B cell (primary cell): ENCODE results near the gene KSR1. TPM values are rescaled to one million over a fixed set of nuclear protein-coding genes. Genes with fewer than 3 reads are reported as not detected.

ENCODE experiments used
- ATAC-seq: fragments of 200-7000 bp; cut with Tn5 transposase; one replicate; pipeline ENCODE4 v1.10.0; 2021; ENCODE audit warnings: low read depth, mild to moderate bottlenecking, moderate number of reproducible peaks, moderate library complexity
- CTCF ChIA-PET: fragments of 350-600 bp; sonication (Branson Sonifier 250); formaldehyde crosslinking; loops from one replicate; lab custom pipeline; 2021; ENCODE audit warnings: antibody characterized with exemption, inconsistent platforms; lab: Charles Lee
- POLR2A ChIA-PET: fragments of 350-600 bp; sonication (Branson Sonifier 250); formaldehyde crosslinking; loops from one replicate; lab custom pipeline; 2021; ENCODE audit warnings: antibody characterized with exemption; lab: Charles Lee
- DNase-seq: peaks from one replicate; pipeline ENCODE4 v3.0.0; 2013
- H2AFZ ChIP-seq: 2 replicates; pipeline ENCODE4 v1.6.1; 2012; ENCODE audit warnings: mild to moderate bottlenecking, low read depth, low read length; ENCODE audit not compliant: insufficient read depth, poor library complexity, severe bottlenecking
- H3K27ac ChIP-seq, 2 donors: 1 replicate in 1 of 2; 2 replicates in 1 of 2; pipeline ENCODE4 v1.5.1; 2012 to 2013; ENCODE audit warnings: low read length in 2 of 2, mild to moderate bottlenecking in 2 of 2, moderate library complexity in 1 of 2
- H3K27me3 ChIP-seq, 4 experiments: fragments of 200-600 bp in 1 of 4; sonication (generic) in 1 of 4; replicated peaks in 1 of 4; 1 replicate in 2 of 4; 2 replicates in 2 of 4; pipeline versions ENCODE4 v1.6.1 to v1.7.0; 2013 to 2016; ENCODE audit warnings: low read length in 3 of 4, mild to moderate bottlenecking in 2 of 4, mixed read lengths in 1 of 4, moderate library complexity in 1 of 4; ENCODE audit not compliant: insufficient read depth in 4 of 4, control insufficient read depth in 3 of 4; ENCODE audit errors: control extremely low read depth in 1 of 4
- H3K36me3 ChIP-seq, 2 experiments: replicated peaks in 1 of 2; 1 replicate in 1 of 2; 2 replicates in 1 of 2; pipeline versions ENCODE4 v1.6.1 to v1.7.1; 2013; ENCODE audit warnings: low read length in 1 of 2; ENCODE audit not compliant: insufficient read depth in 2 of 2, control insufficient read depth in 1 of 2; ENCODE audit errors: control extremely low read depth in 1 of 2, extremely low read depth in 1 of 2
- H3K4me1 ChIP-seq, 2 donors: fragments of 200-600 bp in 1 of 2; sonication (generic) in 1 of 2; 1 replicate in 1 of 2; 2 replicates in 1 of 2; pipeline versions ENCODE4 v1.5.1 to v1.6.1; 2013 to 2017; ENCODE audit warnings: low read length in 2 of 2; ENCODE audit not compliant: control insufficient read depth in 2 of 2, insufficient read depth in 2 of 2
- H3K4me2 ChIP-seq: replicated peaks from 2 replicates; pipeline ENCODE3; 2012; ENCODE audit warnings: mild to moderate bottlenecking, low read depth, low read length; ENCODE audit not compliant: poor library complexity, severe bottlenecking
- H3K4me3 ChIP-seq, 5 experiments: fragments of 200-600 bp in 1 of 5; sonication (generic) in 1 of 5; 1 replicate in 3 of 5; 2 replicates in 2 of 5; pipeline versions ENCODE4 v1.5.1 to v1.7.0; 2011 to 2016; ENCODE audit warnings: low read length in 4 of 5, mild to moderate bottlenecking in 4 of 5, low read depth in 2 of 5, control low read depth in 1 of 5, moderate library complexity in 1 of 5; ENCODE audit not compliant: insufficient read depth in 1 of 5; ENCODE audit errors: control extremely low read depth in 1 of 5, extremely low read depth in 1 of 5
- H3K79me2 ChIP-seq: fragments of 200-600 bp; sonication (generic); one replicate; pipeline ENCODE4 v1.6.0; 2016; ENCODE audit warnings: low read length; ENCODE audit not compliant: control insufficient read depth, insufficient read depth
- H3K9ac ChIP-seq: fragments of 200-600 bp; sonication (generic); 2 replicates; pipeline ENCODE4 v1.6.1; 2017; ENCODE audit warnings: mild to moderate bottlenecking, low read length, moderate library complexity
- H3K9me3 ChIP-seq, 3 donors: one replicate each; pipeline versions ENCODE4 v1.6.1 to v1.7.1; 2013; ENCODE audit warnings: low read length in 2 of 3; ENCODE audit not compliant: control insufficient read depth in 2 of 3, insufficient read depth in 1 of 3; ENCODE audit errors: control extremely low read depth in 1 of 3
- H4K20me1 ChIP-seq: 2 replicates; pipeline ENCODE4 v1.6.0; 2012; ENCODE audit warnings: mild to moderate bottlenecking, low read length; ENCODE audit not compliant: insufficient read depth, control insufficient read depth, poor library complexity, severe bottlenecking
- H3K27ac Mint-ChIP-seq: one replicate; pipeline ENCODE4 v1.8.0; 2021; ENCODE audit warnings: mixed read lengths
- H3K27me3 Mint-ChIP-seq: one replicate; pipeline ENCODE4 v1.8.0; 2021; ENCODE audit warnings: mixed read lengths
- H3K4me1 Mint-ChIP-seq: one replicate; pipeline ENCODE4 v1.8.0; 2021; ENCODE audit warnings: mixed read lengths
- H3K4me3 Mint-ChIP-seq: one replicate; pipeline ENCODE4 v1.8.0; 2021; ENCODE audit warnings: mixed read lengths
- H3K9me3 Mint-ChIP-seq: one replicate; pipeline ENCODE4 v1.8.0; 2022; ENCODE audit warnings: mixed read lengths; ENCODE audit not compliant: insufficient read depth
- CTCF ChIP-seq: fragments of 200-600 bp; IDR thresholded peaks from one replicate; pipeline ENCODE4 v1.8.0; 2022; ENCODE audit warnings: antibody characterized with exemption, mild to moderate bottlenecking
- EZH2 ChIP-seq: IDR thresholded peaks from 2 replicates; pipeline ENCODE4 v1.6.1; 2012; ENCODE audit warnings: borderline replicate concordance, low read depth, mild to moderate bottlenecking, moderate library complexity, low read length; ENCODE audit not compliant: insufficient read depth, poor library complexity, severe bottlenecking
- WGBS: methylation state at CpG from one replicate; pipeline ENCODE4 v1.1.5; 2013; ENCODE audit warnings: missing lambda C conversion rate; ENCODE audit not compliant: insufficient coverage; 5-methylcytosine and 5-hydroxymethylcytosine counted together
- intact Hi-C: fragments of 100-400 bp; cut with micrococcal nuclease; formaldehyde crosslinking; loops from one replicate; pipeline ENCODE4 v1.10.0; 2022
- polyA plus RNA-seq: library from polyadenylated mRNA; depleted of rRNA; stranded (reverse); fragments of >200 nt; gene quantifications from 2 replicates; pipeline ENCODE4 v1.2.3, GENCODE V29; 2012
- total RNA-seq, 2 donors: library from RNA; stranded (reverse); fragments of 120-200 nt in 1 of 2; gene quantifications; 1 replicate in 1 of 2; 2 replicates in 1 of 2; pipeline versions ENCODE4 v1.2.3 to v1.2.4, GENCODE V29; 2013 to 2022

KSR1 gene
- total and polyA plus RNA-seq, 2 donors (not counting 1 experiment from before 2014, with no cell fraction given) = 27.5 to 85.6 TPM

- peaks cover 19% of the 10 kb centered on the region for H4K20me1 ChIP-seq
- H3K79me2 ChIP-seq = peaks cover 29% of the 10 kb centered on the region
- H3K4me1 ChIP-seq = peaks cover 36 to 38% of the 10 kb centered on the region in 2 donors
- H3K4me2 ChIP-seq = no peak overlapping the region
- ChIA-PET POLR2A (no interaction called here), CTCF (interaction anchor here (1.0 kb wide), 1 partner anchor 59 kb away, joined by 4 read pairs; no protein-coding TSS in a partner anchor)
- Mint-ChIP-seq H3K4me3 (no peak overlapping the region), H3K27me3 (no peaks in the 10 kb centered on the region), H3K4me1 (peaks cover 48% of the 10 kb centered on the region), H3K27ac (peak overlapping the region; percentile 37), H3K9me3 (no peaks in the 10 kb centered on the region)
- H3K27ac ChIP-seq = no peak overlapping the region
- TF ChIP-seq EZH2 (no peak), CTCF (no peak)
- no peak overlapping the region for H3K9ac ChIP-seq
- intact Hi-C loops = loop anchor here (5.0 kb wide), 3 partner anchors 33 to 83 kb away; partner anchors contain the start of gene KSR1
- ATAC-seq (no peak), DNase-seq (no peak)
- no peak overlapping the region for H2AFZ ChIP-seq
- no peak overlapping the region for H3K4me3 ChIP-seq
- no peaks in the 10 kb centered on the region for H3K36me3 ChIP-seq
- 79% methylated on average over 2 of the region's 3 CpGs for WGBS
- H3K27me3 ChIP-seq = no peaks in the 10 kb centered on the region
- no peaks in the 10 kb centered on the region for H3K9me3 ChIP-seq
These were observed 83.6 kb downstream of the KSR1 start for GRCh38 chr17:27539794-27540317.

GRCh38 chr17:27540318-27541101 is 84.3 kb downstream of the KSR1 start:
- Histone ChIP-seq H3K9me3 (no peaks in the 10 kb centered on the region), H3K27me3 (no peaks in the 10 kb centered on the region), H2AFZ (no peak overlapping the region), H3K79me2 (peaks cover 31% of the 10 kb centered on the region), H3K4me3 (no peak overlapping the region), H3K4me1 (peaks cover 42 to 45% of the 10 kb centered on the region in 2 donors), H3K4me2 (no peak overlapping the region), H3K27ac (no peak overlapping the region), H4K20me1 (peaks cover 25% of the 10 kb centered on the region), H3K36me3 (no peaks in the 10 kb centered on the region), H3K9ac (no peak overlapping the region)
- ChIA-PET POLR2A (no interaction called here), CTCF (interaction anchor here (1.0 kb wide), 1 partner anchor 59 kb away, joined by 4 read pairs; no protein-coding TSS in a partner anchor)
- no peak for DNase-seq
- Mint-ChIP-seq H3K27ac (no peak overlapping the region), H3K9me3 (no peaks in the 10 kb centered on the region), H3K27me3 (no peaks in the 10 kb centered on the region), H3K4me1 (peaks cover 54% of the 10 kb centered on the region), H3K4me3 (no peak overlapping the region)
- WGBS = 94% methylated on average over 14 of the region's 16 CpGs
- ATAC-seq = no peak
- TF ChIP-seq CTCF (no peak), EZH2 (no peak)
- intact Hi-C loops = loop anchor here (5.0 kb wide), 3 partner anchors 33 to 83 kb away; partner anchors contain the start of gene KSR1
